ENCODE results near the gene NRXN3.

DNA sequence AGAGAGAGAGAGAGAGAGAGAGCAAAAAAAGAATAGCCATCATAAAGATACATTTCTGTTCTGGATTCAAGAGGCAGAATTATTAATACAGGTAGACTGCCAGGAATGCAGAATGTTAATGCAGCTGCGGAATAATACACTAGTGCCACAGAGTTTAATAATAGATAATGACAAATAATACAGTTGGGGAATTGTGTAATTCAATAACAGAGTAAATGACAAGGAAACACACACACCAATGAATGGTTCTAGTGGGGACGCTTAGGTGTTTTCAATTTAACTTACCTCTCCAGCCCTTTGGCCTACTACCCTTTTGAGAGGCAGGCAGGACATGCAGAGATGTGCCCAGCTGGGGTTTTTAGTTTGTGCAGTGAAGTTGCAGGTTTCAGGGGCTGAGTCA is 313.9 kb downstream of the NRXN3 start:
- TF ChIP-seq CTCF (IDR thresholded peaks at IDR 0.05), result no peak
- TF ChIP-seq POLR2A (IDR thresholded peaks at IDR 0.05), result no peak
